Activated CD4-positive, CD25-positive, alpha-beta regulatory T cell treated with anti-CD3 and anti-CD28 coated beads, Interleukin-2, amount 50 U/mL, for 72 hours (primary cell): ENCODE measurements around the gene LMO7.
"Not testable (repeated sequence)": the region's sequence is repeated elsewhere in the genome, so short reads cannot be mapped to it uniquely, and the experiment has no call there.

Experiments
- DNase-seq: peaks from one replicate; pipeline ENCODE4 v3.0.0; 2021

The LMO7 gene

GRCh38 chr13:75749407-75749806, 113.3 kb downstream of the LMO7 start:
- no peak for DNase-seq

- DNase-seq = no peak
Measured at GRCh38 chr13:75751350-75751749, 115.2 kb downstream of the LMO7 start.

- DNase-seq = no peak
Measured at GRCh38 chr13:75752826-75753225, 116.7 kb downstream of the LMO7 start.

- no peak for DNase-seq
Measured at GRCh38 chr13:75754936-75755335, 118.8 kb downstream of the LMO7 start.

GRCh38 chr13:75757336-75757735, 121.2 kb downstream of the LMO7 start:
- no peak for DNase-seq

- DNase-seq = no peak
Measured at GRCh38 chr13:75759531-75759930, 123.4 kb downstream of the LMO7 start.

- DNase-seq = no peak
Measured at GRCh38 chr13:75760131-75761021, 124.2 kb downstream of the LMO7 start.

GRCh38 chr13:75761369-75761768, 125.2 kb downstream of the LMO7 start:
- no peak for DNase-seq

GRCh38 chr13:75762076-75762937, 126.2 kb downstream of the LMO7 start:
- no peak for DNase-seq

GRCh38 chr13:75762955-75763354, 126.8 kb downstream of the LMO7 start:
- DNase-seq = no peak

GRCh38 chr13:75763512-75763911, 127.4 kb downstream of the LMO7 start:
- no peak for DNase-seq

GRCh38 chr13:75764251-75764925, 128.3 kb downstream of the LMO7 start:
- DNase-seq = no peak

- DNase-seq = no peak
Measured at GRCh38 chr13:75764926-75765310, 128.8 kb downstream of the LMO7 start.

- DNase-seq = no peak
Measured at GRCh38 chr13:75766636-75767035, 130.5 kb downstream of the LMO7 start.

- no peak for DNase-seq
Measured at GRCh38 chr13:75769141-75769905, 133.2 kb downstream of the LMO7 start.

- no peak for DNase-seq
Measured at GRCh38 chr13:75770164-75770563, 134.0 kb downstream of the LMO7 start.

- no peak for DNase-seq
Measured at GRCh38 chr13:75770592-75771011, 134.5 kb downstream of the LMO7 start.

- no peak for DNase-seq
Measured at GRCh38 chr13:75771226-75771625, 135.1 kb downstream of the LMO7 start.

GRCh38 chr13:75771818-75772217, 135.7 kb downstream of the LMO7 start:
- DNase-seq = no peak

GRCh38 chr13:75774176-75774575, 138.0 kb downstream of the LMO7 start:
- DNase-seq = no peak

GRCh38 chr13:75776550-75776949, 140.4 kb downstream of the LMO7 start:
- DNase-seq = no peak

GRCh38 chr13:75779393-75779792, 143.3 kb downstream of the LMO7 start:
- DNase-seq = no peak

GRCh38 chr13:75780103-75780502, 144.0 kb downstream of the LMO7 start:
- not testable (repeated sequence) for DNase-seq
